HG03103 (cell line): Measurements from ENCODE around the gene MYO16.
"Not testable (repeated sequence)": the region's sequence is repeated elsewhere in the genome, so short reads cannot be mapped to it uniquely, and the experiment has no call there.

Experiments
- ATAC-seq: cut with Tn5 transposase; IDR thresholded peaks from one replicate; pipeline ENCODE4 v1.9.1; 2021; ENCODE audit warnings: low read depth; ENCODE audit not compliant: unreplicated experiment

Gene MYO16

DNA sequence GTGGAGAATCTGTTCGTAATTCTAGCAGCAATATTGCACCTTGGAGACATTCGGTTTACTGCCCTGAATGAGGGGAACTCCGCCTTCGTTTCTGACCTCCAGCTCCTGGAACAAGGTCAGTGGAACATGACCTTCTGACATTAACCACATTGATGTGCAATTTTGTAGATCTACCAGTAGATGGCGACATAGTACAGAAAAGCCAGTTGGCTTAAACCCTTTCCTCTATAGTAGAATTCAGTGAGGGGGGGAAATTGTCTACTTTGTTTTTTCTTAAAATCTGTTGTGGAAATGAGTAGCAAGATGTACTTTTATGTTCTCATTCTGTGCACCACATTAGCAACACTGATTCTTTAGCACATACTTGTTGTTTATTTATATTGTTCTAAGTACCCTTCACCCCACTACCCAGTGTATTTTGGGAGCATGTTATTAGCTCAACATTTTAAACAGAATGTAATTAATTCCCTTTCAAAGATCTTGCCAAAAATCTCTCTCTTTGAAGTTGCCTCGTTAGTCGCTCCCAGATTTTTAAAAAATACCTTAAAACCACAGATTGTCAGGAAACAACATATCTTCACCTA is 332.2 kb downstream of the MYO16 start:
- ATAC-seq = peak; percentile 88

DNA sequence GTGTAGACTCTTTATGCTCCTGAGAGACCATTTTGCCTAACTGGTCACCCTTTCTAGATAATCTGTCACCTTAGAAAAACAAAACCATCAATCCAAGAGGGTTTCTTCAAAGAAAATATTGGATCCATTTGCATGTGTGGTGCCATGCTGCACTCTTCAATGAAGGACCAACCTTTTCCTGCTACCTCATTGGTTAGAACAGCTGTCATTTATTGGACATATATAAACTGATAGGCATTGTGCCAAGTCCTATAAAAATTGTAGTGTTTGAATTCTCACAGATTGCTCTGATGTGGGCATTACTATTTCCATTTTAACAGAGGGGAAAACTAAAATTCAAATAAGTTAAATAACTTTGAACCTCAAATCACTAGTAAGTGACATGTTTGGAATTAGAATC is 333.2 kb downstream of the MYO16 start:
- ATAC-seq = no peak

DNA sequence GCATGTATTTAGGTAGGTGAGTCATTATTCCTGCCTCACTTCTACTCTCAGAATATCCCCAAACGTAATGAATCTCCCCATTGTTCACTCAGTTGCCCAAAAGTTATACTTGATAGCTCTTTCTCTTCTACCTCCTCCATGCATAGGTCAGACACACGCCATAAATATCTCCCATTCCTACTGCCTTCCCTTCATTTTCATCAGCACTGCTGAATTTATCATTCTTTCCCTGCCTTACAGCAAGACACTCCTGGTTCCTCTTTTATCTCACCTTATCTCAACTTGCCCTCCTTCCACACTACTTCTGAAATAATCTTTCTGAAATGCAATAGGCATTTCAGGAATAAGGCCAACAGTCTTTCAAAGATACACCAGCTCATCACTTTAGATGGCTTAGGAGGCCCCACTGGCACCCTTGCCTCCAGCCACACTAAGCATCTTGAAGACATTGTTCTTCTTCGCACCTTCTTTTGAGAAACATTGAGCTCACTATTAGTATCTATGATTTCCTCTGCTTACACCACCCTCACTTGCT is 333.9 kb downstream of the MYO16 start:
- no peak for ATAC-seq

DNA sequence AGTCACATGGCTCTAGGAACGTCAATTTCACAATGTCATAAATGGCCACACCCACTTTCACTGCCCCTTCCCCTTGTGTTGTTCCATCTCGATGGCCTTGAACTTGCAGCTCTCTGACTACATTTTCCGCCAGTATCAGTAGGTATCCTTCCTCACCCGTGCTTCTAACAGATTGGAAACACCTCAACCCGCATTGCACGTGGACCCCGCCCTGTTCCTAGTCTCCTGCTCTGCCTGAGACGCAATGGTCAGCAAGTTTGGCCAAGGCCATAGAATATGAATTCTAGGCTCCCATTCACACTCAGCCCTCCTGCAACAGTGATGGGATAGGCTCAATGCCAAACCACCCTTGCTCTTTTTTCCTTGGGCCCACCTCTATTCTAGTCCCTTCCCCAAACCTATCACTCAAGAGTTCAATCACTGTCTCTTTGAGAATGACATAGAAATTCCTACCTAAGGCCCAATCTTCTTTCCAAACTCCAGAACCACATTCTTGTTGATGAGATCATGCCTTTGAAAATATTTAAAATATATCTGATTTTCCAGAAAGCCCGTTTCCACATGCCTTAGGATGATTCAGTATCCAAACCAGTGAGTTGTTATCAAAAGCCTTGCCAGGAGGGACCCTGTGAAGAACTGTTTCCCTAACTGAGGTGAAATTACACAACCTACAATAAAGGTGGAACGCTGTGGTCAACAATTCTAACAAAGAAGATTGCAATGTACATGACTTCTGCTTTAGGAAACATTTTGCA is 334.6 kb downstream of the MYO16 start:
- ATAC-seq = no peak

GRCh38 chr13:108964606-108965005 is 335.2 kb downstream of the MYO16 start:
- ATAC-seq = no peak

DNA sequence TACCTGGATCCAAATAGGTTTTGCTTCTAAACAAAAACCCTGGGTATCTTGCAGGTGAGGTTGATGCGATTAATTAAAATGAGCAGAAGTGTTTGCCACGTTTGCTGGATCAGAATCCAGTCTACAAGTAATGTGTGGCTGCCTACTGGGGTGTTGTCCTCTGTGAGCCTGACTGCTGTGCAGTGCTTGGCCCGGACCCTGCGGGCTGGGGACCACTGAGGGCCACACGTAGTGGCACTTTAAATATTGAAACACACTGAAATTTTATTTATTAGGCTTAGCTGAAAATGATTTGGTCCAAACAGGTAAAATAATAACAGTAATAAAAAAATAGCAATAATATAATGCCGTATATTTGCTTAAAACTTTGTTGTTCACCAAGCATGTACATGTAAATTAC is 338.0 kb downstream of the MYO16 start:
- ATAC-seq = no peak

- ATAC-seq = no peak
Observed at GRCh38 chr13:108968566-108968965, 339.2 kb downstream of the MYO16 start.

GRCh38 chr13:108974686-108975085 is 345.3 kb downstream of the MYO16 start:
- no peak for ATAC-seq

GRCh38 chr13:108980237-108980636 is 350.8 kb downstream of the MYO16 start:
- ATAC-seq = no peak

DNA sequence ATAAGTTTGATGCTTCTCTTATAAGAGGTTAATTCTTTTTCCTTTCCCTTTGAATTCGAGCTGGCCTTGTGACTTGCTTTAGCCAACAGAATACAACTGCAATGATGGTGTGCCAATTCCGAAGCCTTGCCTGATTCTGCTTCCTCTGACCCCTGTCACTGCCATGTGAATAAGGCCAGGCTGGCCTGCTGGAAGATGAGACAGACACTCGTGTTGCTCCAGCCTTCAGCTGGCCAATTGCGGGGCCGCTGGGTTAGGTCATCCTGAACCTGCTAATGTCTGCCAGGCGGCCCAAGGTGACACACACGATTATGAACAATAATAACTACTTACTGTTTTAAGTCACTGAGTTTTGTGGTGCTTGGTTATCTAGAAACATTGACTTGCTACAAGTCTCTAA is 352.0 kb downstream of the MYO16 start:
- ATAC-seq = no peak

- ATAC-seq = no peak
Observed at GRCh38 chr13:108983273-108983672, 353.9 kb downstream of the MYO16 start.

GRCh38 chr13:108984251-108984920 is 355.0 kb downstream of the MYO16 start:
- ATAC-seq = no peak

- ATAC-seq = no peak
Observed at GRCh38 chr13:108985166-108985565, 355.8 kb downstream of the MYO16 start.

DNA sequence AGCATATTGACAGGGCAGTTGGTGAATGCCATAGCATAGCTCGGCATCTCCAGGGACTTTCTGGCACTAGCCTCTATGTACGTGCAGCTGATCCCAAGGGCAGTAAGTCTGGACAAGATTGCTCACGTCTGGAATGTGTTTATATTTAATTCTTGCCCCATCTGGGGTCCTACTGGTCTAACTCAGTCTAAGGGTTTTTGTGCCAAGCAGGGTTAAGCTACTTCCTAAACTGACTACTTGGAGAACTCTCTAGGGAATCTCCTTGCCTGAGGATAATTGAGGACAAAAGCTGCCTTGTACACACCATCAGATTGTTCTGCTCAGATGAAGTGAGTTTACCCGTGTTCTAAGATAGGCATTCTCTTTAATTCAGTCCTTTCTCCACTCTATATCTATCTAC is 358.1 kb downstream of the MYO16 start:
- ATAC-seq = no peak

DNA sequence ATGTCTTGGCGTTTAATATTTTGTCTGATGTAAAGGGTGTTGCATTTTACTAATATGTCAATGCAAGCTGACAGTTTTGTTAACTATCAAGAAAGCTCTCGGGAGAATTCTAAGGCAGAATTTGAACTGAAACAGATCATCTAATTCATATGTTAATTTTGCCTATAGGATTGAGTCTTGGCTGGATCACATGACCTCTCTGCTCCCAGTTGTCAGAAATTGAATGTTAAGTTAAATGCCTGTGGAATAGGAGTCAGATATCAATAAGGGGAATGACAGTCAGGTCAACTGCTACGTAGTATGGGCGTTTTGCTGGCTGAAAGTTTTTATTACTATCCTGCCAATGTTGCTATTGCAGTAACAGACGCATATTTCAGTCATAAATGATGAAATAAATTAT is 358.5 kb downstream of the MYO16 start:
- no peak for ATAC-seq

GRCh38 chr13:108991416-108991815 is 362.0 kb downstream of the MYO16 start:
- ATAC-seq = not testable (repeated sequence)

DNA sequence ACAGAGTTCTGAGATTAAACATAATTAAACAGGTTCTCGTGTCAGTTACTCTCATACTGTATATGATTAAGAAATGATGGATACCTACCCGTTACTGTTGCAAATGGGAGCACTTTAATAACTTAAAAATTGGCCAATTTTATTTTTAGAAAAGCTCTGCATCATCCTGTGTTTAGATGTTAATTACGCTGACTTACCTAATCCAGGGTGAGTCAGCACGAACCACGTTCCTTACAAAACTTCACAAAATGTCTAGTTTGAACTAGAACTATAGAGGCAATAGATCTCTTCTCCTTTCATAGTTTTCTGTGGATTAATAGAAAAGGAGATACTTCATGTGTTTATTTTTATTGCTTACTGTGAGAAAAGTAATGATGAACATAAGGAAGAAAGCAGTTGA is 363.9 kb downstream of the MYO16 start:
- no peak for ATAC-seq

- ATAC-seq = no peak
Observed at GRCh38 chr13:108996430-108996829, 367.0 kb downstream of the MYO16 start.

- ATAC-seq = no peak
Observed at GRCh38 chr13:109000207-109000606, 370.8 kb downstream of the MYO16 start.

- ATAC-seq = no peak
Observed at GRCh38 chr13:109002934-109003333, 373.5 kb downstream of the MYO16 start.

DNA sequence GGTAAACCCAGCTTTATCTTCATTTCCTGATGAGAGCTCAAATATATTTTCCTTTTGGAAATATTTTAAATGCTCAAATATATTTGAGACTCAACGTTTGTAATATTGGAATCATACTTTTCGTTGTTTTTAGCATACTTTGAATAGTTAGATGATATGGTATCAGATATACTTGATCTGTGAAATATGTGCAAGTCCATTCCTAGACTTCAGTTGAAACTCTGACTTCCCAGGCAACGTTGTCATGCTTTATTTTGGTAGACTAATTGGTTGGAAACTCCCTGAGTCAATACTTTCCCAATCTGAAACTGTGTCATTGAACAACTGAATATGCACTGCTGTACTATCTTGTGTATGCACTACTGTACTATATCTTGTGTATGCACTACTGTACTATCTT is 378.5 kb downstream of the MYO16 start:
- no peak for ATAC-seq

- no peak for ATAC-seq
Observed at GRCh38 chr13:109009756-109010155, 380.3 kb downstream of the MYO16 start.
